HG03139 (cell line): ENCODE measurements around the gene TMTC3.
"Not testable (repeated sequence)": the region's sequence is repeated elsewhere in the genome, so short reads cannot be mapped to it uniquely, and the experiment has no call there.

Source experiments
- ATAC-seq: cut with Tn5 transposase; IDR thresholded peaks from one replicate; pipeline ENCODE4 v1.9.1; 2021; ENCODE audit not compliant: unreplicated experiment

TMTC3 gene

DNA sequence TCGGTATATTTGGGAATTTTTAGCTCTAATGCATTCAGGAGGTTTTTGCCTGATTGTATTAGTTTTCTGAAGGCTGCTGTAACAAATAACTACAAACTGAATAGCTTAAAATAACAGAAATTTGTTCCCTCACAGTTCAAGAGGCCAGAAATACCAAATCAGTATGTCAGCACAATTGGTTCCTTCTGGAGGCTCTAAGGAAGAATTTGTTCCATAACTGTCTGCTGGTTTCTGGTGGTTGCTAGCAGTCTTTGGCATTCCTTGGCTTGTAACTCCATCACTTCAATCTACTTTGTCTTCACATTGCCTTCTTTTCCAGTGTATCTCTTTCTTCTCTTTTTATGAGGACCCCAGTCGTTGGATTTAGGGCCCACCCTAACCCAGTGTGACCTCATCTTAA lies 21.3 kb downstream of the TMTC3 start:
- ATAC-seq: no peak

DNA sequence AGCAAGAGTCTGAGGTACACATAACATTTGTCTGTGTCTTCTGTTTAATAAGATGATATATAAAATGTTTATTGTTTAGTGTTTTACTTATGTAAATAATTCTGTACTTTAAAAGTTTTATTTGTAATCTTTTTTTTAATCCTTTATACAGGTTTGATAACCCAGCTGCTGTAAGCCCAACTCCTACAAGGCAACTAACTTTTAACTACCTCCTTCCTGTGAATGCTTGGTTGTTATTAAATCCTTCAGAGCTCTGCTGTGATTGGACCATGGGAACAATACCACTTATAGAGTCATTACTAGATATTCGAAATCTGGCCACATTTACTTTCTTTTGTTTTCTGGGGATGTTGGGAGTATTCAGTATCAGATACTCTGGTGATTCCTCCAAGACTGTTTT lies 24.1 kb downstream of the TMTC3 start:
- ATAC-seq: no peak

- ATAC-seq: no peak
Measured at GRCh38 chr12:88167384-88167783, 25.3 kb downstream of the TMTC3 start.

GRCh38 chr12:88172844-88173407 lies 30.8 kb downstream of the TMTC3 start:
- no peak for ATAC-seq

DNA sequence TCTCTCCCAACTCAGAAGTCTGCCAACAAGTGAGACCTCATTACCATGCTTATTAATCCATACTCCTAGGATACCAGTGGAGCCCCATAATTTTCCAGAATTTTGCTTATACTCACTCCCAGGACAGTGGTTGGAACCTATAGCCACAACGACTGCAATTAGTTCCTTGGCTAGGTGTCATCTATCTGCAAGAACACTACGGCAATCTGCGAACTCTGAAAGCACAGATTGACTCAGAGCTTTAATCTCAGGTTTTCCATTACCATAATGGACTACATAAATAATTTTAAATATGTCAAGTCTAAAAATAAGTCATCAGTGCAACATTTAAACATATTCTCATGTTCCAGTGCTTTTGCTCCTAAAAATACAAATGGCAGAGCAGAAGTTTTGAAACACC lies 33.4 kb downstream of the TMTC3 start:
- ATAC-seq: no peak

GRCh38 chr12:88179436-88180014 lies 37.4 kb downstream of the TMTC3 start:
- no peak for ATAC-seq

DNA sequence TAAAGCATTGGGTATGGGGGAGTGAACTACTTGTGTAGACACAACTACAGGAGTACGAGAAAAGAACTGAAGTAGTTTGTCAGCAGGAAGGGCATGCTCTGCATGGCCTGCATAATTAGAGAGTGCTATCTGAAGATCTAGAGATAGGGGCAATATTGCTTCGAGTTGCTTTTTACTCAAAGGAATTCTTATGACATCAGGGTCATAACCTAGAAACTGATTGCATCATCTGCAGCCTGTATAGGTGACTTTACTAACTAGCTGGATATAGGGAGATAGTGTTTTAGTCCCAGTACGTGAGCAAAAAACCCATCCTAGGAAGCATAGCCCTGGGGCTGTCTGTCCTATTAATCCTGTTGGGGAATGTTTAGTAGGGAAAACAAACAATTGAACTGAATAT lies 39.8 kb downstream of the TMTC3 start:
- ATAC-seq: no peak

- no peak for ATAC-seq
Measured at GRCh38 chr12:88182416-88182815, 40.3 kb downstream of the TMTC3 start.

- no peak for ATAC-seq
Measured at GRCh38 chr12:88184196-88184595, 42.1 kb downstream of the TMTC3 start.

DNA sequence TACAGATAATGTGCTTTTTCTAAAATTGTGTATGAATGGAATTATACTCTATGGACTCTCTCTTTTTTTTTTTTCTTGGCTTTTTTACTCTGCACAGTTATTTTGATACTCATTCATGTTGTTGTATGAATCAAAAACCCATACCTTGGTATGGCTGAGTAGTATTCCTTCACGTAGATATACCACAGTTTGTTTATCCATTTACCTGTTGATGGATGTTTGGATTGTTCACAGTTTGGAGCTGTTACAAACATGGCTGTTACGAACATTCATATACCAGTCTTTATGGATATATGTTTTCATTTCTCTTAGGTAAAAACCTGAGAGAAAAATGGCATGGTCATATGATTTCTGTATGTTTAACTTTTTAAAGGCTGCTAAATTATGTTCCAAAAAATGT lies 43.2 kb downstream of the TMTC3 start:
- no peak for ATAC-seq

DNA sequence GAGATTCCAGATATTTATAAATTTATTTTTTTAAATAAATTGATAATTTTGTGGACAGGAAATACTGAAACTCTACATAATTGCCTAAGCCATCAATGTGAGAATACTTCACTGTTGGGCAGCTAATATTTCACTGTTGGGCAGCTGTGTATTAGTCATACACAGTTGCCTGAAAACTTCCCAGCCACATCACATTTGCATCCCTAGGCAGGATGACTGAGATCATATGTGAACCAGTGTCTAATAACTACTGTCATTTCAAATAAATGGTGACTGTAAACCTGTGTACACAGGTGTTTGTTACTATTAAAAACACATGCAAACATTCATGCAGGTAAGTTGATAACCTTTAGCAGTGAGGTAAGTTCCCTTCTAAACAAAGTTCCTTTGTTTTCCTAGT lies 43.9 kb downstream of the TMTC3 start:
- ATAC-seq: peak; percentile 91

DNA sequence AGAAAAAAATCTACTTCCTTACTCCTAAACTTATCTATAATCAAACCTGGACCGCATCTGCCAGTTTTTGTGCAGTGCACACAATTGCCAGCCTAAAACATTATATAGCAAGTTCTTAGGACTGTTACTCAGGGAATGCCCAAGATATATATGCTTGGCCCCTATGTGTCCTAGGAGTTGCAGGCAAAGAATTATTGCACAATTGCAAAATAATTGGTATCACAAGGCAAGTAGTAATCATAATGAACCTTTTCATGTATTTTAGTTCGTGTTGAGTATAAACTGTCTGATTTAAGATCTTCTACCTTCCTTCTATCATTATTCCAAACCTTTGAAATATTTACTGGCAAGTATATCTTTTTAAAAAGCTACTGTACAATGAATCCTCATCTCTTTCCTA lies 45.5 kb downstream of the TMTC3 start:
- no peak for ATAC-seq

GRCh38 chr12:88188180-88188579 lies 46.1 kb downstream of the TMTC3 start:
- ATAC-seq: no peak

DNA sequence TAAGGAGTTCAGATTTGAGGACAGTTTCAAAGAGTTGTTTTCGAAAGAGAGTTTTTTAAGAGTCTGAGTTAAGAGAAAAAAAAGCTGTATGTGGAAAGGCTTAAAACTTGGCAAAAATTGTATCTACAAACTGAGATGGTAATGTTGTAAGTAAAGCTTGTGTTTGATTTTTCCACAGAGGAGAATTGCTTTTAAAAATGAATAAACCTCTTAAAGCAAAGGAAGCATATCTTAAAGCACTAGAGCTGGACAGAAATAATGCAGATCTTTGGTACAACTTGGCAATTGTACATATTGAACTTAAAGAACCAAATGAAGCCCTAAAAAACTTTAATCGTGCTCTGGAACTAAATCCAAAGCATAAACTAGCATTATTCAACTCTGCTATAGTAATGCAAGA lies 50.3 kb downstream of the TMTC3 start:
- ATAC-seq: no peak

DNA sequence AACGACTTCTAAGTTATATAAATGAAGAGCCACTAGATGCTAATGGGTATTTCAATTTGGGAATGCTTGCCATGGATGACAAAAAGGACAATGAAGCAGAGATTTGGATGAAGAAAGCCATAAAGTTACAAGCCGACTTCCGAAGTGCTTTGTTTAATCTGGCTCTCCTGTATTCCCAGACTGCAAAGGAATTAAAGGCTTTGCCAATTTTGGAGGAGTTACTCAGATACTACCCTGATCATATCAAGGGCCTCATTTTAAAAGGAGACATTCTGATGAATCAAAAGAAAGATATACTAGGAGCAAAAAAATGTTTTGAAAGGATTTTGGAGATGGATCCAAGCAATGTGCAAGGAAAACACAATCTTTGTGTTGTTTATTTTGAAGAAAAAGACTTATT lies 52.8 kb downstream of the TMTC3 start:
- ATAC-seq: no peak

DNA sequence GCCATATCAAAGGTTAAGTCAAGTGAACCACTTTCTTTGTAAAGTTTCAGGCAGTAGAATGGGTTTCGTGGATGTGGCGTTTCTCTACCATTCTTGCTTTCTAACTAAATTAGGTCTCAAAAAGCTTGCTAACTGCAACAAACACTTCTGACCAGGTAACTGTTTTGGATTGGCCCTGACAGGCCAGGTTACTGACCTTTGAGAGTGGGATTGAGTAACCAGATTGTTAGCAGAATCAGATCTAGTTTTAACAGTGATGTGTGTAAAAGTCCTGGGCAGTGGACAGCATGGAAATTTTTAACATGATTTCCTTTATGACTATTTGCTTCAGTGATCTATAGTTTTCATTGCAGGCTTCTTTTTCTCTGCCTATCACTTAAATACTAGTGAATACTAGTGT lies 57.9 kb downstream of the TMTC3 start:
- no peak for ATAC-seq

- no peak for ATAC-seq
Measured at GRCh38 chr12:88202500-88202899, 60.4 kb downstream of the TMTC3 start.

- ATAC-seq: no peak
Measured at GRCh38 chr12:88206601-88207000, 64.5 kb downstream of the TMTC3 start.

DNA sequence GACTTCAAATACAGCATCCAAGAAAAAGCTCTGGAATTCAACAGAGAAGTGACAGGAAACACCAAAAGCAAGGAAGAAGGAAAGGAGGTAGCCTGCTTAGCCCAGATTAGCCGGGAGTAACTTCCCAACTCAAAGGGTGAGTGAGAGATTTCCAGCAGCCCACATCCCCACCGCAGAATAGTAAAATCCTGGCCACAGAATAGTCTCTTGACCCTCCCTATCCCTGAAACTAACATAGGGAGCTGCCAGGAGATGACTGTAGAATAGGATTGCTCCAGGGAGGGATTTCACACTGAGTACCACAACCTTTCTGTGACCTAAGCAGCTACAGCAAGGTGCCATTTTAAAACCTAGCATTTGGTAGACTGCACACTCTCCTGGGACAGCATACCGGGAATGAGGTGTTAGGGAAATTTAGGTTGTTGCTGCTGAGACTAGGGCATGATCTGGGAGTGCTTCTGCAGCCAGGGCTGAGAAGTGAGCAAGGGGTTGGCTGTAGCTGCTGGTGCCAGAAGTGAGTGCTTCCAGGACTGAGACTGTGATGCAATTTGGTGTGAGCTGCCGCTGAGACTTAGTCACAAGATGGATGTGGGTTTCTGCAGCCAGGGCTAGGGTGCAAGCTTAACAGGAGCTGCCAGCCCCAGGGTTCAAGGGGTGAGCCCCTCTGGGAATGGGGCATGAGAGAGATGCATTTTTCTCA lies 66.0 kb downstream of the TMTC3 start:
- ATAC-seq: no peak

GRCh38 chr12:88208661-88209060 lies 66.6 kb downstream of the TMTC3 start:
- ATAC-seq: no peak

GRCh38 chr12:88210311-88210710 lies 68.2 kb downstream of the TMTC3 start:
- not testable (repeated sequence) for ATAC-seq

GRCh38 chr12:88218293-88218692 lies 76.2 kb downstream of the TMTC3 start:
- no peak for ATAC-seq

GRCh38 chr12:88219861-88220260 lies 77.8 kb downstream of the TMTC3 start:
- no peak for ATAC-seq
